Mucosa of gallbladder (tissue), 1 donor: Measurements from ENCODE around the gene NOTUM. TPM values are rescaled to one million over a fixed set of nuclear protein-coding genes. Genes with fewer than 3 reads are reported as not detected.

Experiments used
- DNase-seq: peaks from one replicate; pipeline ENCODE4 v3.0.0-alpha.2; 2020; ENCODE audit warnings: low spot score
- total RNA-seq: library from RNA; stranded (reverse); gene quantifications from one replicate; pipeline ENCODE4 v1.2.1, GENCODE V29; 2021
- donor health status: DM: no; HTN: no; CAD: no.

The NOTUM gene
- total RNA-seq, result 1.3 TPM

DNA sequence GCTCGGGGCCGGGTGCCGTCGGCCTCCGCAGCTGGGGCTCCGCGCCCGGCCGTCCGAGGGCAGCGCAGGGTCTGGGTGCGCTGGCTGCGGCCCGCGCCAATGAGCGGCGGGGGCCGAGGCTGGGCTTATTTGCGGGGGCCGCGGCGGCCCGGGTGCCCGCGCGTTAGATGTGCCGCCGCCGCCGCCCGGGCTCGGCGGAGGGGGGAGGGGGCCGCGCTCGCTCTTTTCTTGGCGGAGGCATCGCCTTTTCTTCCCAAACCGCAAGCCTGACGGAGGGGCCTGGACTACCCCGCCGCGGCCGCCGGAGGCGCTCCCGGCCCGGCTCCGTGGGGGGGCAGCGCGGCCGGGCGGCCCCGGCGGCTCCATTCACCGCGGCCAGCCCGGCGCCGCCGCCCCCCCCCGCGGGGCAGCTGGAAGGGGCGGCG lies at the start of gene NOTUM:
TSS of gene NOTUM (minus strand) at position 101 of the 425 bp plus-strand sequence. CDS start 278 bp downstream, outside the sequence.
- DNase-seq, result no peak

DNA sequence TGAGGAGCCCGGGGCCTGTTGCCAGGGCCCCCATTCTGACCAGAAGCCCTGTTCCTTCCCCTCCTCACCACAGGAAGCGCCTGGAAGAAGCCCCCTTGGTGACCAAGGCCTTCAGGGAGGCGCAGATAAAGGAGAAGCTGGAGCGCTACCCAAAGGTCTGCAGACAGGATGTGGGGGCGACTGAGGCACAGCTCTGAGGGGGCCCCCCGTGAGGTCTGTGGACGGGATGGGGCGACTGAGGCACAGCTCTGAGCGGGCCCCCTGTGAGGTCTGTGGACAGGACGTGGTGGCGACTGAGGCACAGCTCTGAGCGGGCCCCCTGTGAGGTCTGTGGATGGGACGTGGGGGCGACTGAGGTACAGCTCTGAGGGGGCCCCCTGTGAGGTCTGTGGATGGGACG lies 48.4 kb upstream of the NOTUM start:
- no peak for DNase-seq

DNA sequence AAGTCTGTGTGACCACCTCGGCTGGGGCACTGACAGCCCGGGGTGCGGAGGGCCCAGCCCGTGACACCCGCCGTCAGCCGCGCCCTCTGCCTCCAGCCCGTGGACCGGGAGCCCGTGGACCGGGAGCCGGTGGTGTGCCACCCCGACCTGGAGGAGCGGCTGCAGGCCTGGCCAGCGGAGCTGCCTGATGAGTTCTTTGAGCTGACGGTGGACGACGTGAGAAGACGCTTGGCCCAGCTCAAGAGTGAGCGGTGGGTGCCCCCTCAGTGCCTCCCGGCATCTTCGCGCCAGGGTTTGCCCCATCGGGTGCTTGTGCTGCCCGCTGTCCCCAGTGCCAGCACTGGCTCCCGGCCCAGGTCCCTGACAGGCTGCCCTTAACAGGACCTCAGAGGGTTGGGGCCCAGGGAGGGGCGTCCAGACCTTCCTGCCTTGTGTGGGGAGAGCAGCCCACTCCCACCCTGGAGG lies 48.0 kb upstream of the NOTUM start:
- no peak for DNase-seq

DNA sequence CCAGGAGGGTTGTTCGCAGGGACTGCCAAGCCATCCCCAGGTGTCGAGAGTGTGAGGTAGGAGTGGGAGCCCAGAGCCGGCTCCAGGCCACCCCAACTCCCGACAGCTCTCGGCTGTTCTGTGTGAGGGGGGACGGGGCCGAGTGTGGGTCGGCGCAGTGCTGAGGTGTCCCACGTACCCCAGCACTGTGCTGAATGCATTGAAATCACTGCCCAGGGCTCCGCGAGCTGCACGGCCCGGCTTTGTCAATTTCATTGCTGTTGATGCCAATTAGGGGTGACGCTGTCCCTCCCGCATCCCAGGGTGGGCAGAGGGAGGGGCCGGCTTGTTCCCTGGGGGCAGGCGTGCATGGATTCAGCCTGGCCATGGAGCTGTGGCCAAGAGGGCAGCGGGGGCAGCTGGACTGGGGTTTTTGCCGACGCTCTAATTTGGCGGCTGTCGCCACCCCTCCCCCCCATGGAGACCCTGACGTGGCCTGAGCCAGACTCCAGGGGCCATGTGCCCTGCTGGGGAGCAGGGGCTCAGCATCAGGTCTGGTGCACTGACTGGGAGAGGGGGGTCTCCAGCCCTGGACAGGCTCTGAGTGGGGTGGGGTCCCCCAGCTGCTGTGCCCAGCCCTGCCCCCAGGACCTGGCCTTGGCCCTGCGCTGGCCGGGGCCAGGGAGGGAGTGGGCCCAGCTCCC lies 47.4 kb upstream of the NOTUM start:
- DNase-seq, result no peak

DNA sequence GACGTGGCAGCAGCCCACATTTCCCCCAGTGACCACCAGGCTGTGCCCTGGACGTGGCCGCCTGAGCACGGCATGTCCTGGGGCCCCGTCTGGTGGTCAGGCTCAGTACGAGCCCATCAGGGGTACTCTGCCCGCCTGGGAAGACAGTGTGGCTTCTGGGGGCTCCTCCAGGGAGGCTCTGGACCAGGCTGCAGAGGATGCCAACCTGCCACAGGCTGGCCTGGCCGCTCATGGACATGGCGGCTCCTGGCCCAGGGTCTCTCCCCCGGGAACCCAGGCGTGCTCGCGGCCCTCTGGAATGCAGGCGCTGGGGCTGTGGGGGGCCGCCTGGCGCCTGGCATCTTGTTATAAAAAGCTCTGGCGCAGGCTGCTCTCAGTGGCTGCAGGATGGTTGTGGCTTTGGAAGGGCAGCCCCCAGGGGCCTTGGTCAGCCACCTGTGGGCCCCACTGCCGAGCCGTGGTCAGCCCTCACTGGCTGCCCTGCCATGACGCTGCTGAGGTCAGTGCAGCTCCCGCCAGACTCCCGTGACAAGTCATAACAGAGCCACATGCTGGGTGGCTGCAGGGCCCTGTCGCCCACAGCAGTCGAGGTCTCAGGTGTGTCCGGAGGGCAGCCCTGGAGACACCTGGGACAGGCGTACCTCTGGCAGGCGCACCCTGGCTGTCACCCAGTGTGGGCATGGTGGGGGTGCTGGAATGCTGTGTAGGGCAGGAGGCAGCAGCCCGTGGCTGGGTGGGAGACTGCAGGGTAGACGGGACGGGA lies 46.7 kb upstream of the NOTUM start:
- no peak for DNase-seq

DNA sequence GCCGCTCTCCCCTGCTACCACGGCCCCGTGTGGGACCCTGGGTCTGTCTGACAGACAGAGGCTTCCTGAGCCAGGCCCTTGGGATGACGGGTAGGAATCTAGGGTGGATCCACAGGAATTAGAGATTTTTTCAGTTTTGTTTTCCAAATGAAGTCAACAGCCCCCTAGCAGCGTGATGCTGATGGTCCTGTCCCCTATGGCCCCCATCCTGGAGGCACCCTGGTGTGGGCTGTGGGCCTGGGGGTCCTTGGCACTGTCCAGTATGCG lies 46.2 kb upstream of the NOTUM start:
- DNase-seq, result no peak

DNA sequence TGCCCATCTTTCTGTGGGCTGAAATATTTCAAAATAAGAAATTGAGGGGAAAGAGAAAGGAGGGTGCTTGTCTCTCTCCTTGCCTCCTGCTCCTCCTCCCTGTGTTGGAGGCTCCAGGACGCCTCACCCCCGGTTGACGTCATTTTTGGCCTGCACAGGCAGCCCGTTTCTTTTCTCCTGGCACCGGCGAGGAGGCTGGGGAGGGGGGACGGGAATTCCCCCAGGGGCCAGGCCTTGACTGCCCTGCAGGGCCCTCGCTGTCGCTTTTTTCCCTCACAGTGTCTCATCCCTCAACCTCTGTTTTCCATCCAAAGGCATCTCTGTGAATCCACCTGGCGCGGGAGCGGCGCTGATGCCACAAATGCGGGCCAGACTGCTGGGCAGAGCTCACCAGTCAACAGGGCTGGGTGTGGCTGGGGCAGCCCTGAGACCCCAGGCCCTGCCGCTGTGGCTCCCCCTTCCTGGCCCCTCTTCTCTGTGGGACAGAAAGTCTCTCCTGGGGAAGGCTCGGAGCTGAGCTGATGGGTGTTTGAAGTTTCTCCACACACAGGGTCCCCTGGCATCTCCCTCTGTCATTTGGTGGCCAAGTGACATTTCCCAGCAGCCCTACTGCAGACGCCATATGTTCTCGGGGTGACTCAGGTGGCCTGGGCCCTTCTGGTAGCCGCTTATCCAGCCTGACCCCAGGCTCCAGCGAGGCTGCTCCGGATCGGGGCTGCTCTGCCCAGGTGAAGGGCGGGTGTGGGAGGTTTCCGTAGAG lies 45.7 kb upstream of the NOTUM start:
- no peak for DNase-seq

DNA sequence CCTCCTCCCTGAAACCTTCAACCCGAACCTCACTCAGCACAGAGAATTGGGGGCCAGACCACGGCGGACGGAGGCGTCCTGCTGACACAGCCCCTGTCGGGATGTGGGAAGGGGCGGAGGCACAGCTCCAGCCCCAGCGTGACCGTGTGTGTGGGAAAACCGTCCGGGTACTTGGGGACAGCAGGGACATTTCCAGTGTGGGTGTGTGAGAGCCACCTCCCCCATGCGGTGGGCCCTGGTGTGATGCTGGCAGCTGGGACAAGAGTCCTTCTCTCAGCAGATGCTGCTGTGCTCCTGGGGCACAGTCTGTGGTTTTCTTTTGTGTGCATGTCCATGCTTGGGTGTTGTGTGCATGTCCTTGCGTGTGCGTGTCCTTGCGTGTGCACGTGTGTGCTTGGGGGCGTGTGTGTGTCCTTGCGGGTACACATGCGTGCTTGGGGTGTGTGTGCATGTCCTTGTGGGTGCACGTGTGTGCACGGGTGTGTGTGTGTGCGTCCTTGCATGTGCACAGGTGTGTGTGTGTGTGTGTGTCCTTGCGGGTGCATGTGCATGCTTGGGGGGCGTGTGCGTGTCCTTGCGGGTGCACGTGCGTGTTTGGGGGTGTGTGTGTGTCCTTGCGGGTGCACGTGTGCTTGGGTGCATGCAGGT lies 44.8 kb upstream of the NOTUM start:
- DNase-seq, result no peak

DNA sequence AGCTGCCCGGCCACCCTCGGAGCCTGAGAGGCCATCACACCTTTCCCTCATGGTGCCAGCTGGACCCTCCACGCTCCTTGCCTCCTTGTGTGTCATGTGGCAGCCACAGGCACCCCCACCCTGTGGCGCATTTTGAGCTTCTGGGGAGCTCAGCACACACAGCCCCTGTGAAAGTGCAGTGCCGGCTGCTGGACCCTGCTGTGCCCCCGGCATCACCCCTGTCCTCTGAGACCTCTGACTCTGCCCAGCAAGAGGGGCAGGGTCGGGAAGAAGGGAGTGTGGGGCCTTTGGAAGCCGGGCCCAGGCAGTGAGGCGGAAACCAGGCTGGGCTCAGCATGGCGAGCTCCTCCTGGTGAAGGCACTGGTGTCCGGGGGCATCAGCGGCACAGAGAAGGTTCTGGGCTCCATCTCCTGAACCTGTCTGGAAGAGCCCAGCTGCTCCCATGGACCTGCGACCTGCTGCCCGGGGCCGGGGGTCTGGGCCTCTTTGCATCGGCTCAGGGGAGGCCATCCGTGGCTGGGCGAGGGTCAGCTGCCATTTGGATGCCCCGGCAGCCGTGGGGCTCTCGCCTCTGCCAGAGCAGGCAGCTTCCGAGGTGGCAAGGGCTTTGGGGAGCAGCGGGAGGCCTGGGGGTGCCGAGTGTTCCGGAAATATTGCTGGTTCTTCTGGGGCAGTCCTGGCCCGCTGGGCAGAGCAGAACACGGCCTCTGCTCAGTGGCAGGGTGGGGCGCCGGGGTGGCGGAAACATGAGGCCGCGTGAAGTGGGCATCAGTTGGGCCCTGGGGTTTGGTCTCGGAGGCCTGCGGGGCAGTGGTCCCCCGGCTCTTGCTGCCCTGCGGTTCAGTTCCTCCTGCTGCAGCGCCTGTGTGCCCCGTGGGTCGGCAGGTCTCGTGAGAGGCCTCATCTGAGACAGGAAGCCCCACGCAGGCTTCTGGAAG lies 43.8 kb upstream of the NOTUM start:
- DNase-seq, result no peak

DNA sequence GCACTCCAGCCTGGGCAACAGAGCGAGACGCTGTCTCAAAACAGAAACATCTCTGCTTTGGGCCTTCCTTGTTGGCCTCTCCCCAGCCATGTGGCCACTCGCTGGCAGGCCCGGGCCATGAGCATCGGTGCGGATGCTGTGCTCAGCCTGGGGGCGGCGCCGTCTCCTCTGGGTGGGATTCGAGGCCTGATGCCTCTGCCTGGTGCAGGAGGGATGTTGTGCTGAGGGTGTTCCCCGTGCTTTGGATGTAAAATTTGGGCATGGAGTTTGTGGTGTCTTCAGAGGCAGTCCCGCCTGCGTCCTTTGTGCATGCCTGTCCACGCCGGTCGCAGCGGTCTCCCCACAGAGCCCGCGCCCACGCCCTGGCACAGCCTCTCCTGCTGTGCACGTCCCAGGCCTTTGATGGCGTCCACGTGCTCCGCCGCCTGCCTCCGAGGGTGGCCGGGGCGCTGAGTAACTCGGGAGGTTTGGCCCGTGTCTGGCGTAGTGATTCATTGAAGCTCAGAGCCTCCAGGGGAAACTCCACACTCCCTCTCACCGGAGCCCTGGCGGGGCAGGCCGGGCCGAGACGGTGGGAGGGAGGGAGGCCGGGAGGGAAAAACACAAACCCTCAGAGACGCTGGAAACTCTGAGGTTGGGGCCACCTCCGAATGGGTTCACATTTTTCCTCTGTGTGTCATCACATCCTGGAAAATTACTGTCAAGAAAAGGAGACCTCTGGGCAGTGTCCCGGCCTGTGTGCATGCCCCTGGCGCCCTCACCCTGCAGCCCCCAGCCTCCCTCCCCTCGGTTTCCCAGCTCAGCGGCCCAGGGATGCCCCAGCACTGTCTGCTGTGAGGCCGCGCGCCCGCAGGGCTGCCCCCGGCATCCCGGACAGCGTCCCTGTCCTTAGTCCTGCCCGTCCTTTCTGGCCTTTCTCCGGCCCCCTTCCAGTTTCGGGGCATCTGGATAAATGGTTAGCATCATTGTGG lies 42.7 kb upstream of the NOTUM start:
- peak; percentile 44 for DNase-seq

DNA sequence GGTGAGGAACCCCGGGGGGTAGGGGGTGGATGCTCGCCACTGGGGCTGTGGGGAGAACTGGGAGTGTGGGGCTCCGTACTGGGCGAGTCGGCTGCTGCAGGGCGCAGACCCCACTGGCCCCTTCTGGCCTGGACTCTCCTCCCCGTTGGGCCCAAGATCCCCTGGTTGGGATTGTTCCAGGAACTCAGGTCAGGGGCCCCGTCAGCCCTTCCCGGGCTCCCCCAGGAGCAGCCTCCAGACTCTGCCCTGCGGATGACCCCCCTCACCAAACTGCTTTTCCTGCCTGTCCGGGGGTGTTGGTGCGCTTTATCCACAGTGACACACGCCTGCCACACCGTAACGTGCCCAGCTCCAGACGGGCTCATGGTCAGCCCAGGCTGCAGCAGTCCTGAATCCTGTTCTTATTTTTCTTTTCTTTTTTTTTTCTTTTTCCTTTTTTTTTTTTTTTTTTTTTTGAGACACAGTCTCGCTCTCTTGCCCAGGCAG lies 40.6 kb upstream of the NOTUM start:
- no peak for DNase-seq

DNA sequence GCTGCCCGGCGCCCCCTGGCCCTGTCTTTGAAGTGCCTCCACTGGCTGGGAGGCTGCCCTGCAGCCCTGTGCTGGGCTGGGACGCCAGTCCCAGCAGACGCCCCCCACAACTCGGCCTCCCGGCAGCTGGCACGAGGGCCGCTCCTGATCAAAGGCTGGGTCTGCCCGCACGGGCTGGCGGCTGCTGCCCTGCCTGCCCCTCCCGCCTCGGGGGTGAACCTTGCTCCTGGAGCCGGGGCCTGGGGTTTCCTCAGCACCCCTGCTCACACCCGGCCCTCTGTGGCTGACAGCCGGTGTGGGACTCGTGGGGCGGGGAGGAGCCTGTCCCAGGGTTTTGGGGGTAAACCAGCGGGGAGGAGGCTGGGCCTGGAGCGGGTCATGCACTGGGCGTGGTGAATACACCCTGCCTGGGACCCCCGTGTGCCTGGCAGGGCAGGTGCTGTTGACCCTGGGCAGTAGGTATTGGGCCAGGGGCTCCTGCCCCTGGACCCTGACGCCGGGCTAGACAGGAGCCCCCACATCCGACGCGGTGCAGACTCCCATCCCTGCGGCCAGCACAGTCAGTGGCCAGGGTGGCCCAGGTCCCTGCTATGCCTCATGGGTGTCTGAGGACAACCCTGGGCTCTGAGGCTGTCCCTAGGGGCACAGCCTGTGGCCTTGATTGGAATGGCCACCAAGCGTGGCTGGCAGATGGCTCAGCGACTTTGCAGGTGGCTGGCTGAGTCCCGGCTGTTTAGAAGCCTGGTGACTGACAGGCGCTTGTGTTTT lies 40.0 kb upstream of the NOTUM start:
- no peak for DNase-seq

DNA sequence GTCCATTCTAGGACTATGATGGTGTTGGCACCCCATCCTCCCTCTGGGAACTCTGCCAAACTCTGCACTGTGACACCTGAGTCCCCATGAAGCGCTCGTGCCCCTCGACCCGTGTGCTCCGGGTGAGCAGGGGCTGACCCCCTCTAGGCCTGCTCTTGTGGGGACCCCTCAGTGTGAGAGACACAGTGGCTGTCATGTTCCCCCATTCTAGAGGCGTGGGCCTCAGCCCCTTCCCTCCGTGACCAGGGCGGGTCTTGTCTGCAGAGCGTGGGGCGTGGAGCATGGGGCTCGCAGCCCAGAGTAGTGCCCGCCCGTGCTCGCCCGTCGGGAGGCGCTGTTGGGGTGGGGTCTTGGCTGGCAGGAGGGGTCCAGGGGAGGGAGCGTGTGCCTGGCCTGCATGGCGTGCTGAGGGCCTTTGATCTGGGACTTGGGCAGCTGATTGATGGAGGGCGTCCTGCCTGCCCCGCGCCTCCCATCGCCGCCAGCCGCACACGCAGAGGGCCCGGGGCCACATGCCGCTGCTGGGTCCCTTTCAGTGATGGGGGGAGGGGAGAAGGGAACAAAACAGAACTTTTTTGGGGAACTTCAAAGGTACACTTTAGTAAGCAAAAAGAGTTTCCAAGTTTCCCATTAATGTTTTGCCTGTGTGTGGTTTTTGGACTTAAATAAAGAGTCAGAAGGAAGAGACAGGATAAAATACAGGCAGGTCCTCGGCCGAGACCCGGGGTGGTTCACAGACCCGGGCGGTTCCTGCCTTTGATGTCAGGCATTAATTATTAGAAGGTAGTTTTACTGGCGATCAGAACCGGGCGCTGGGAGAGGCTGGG lies 39.2 kb upstream of the NOTUM start:
- no peak for DNase-seq

DNA sequence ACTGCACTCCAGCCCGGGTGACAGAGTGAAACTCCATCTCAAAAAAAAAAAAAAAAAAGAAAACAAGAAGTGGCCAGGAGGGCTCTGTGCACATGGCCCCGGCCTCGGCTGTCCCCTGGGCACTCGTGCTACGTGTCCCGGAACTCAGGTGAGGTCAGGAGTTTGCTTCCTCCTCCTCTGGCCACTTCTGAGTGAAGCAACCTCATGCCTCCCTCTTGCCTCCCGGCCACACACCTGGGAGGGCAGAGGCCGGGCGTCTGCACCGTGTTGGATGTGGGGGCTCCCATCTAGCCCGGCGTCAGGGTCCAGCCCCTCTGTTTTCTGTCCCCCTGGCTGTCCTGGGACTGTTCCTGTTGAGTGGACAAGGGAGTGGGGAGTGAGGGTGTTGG lies 38.6 kb upstream of the NOTUM start:
- DNase-seq, result no peak

DNA sequence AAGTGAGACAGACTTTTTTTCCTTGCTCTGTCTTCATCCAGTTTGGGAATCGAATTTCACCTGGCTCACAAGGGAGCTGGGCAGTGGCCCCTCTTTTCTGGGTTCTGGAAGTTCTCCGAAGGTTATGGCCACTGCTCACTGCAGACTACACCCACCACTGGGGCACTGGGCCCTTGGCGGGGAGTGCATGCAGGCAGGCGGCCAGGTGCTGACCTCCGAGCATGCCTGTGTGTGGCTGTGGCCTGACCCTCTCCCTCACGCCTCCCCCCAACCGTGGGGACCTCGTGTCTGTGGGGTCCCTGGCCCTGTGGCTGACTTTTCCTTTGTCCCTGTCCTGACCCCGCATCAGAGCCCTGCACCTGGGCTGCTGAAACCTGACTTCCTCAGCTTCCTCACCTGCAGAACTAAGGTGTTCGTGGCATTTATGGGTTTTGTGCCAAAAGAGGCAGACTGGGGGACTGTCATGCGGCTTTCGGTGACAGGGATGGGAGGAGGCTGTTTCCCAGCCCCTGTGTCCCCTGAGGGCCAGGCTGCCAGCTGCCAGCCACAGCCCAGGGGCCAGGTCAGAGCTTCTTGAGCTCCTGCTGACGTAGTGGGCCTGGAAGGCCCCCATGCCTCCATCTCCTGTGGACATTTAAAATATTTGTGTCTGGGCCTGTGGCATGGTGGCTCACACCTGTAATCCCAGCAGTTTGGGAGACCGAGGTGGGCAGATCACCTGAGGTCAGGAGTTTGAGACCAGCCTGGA lies 37.9 kb upstream of the NOTUM start:
- no peak for DNase-seq

DNA sequence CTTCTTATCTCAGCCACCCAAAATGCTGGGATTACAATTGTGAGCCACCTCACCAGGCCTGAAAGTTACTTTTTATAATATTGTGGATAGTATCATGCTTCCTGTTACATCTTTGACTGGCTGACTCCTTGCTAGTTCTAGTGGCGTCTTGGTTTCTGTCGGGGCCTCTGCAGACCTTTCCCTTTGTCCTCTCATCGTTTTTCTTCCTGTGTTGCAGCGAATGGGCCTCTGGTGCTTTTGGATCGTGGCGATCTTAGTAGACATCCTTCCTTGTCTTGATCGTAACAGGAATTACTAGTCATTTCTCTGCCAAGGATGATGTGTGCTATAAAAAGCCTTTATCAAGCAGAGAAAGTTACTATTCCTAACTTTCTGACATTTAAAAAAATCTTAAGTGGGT lies 37.2 kb upstream of the NOTUM start:
- no peak for DNase-seq

DNA sequence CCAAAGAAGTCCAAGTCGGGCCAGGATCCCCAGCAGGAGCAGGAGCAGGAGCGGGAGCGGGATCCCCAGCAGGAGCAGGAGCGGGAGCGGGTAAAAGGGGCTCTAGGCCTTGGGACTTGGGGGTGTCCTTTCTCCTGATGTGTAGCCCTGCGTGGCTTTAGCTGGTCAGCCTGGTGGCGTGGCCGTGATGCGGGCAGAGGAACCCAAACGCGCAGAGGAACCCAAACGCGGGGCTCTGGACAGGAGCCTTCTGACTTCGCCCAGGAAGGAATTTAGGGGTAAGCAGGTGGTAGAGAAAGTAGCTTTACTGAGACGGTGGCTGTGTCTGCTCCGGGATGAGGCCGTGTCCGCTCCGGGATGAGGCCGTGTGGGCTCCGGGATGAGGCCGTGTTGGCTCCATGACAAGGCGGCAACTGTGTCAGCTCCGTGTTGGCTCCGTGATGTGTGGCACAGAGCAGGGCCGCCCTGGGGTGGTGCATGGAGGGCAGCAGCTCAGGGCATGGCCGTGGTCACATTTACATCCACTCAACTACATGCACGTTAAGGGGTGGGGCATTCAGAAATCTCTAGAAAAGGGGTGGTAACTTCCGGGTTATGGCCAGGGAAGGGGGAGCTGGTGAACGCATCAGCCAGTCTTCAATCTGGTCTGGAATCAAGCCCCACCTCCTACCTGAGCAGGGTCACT lies 35.9 kb upstream of the NOTUM start:
- no peak for DNase-seq
